ENCODE measurements around the gene SLC41A3. TPM values are rescaled to one million over a fixed set of nuclear protein-coding genes. Genes with fewer than 3 reads are reported as not detected.

SLC41A3 gene
- total RNA-seq, 4 donors from 2014 or later = 31.0 to 62.7 (median 37.5) TPM

DNA sequence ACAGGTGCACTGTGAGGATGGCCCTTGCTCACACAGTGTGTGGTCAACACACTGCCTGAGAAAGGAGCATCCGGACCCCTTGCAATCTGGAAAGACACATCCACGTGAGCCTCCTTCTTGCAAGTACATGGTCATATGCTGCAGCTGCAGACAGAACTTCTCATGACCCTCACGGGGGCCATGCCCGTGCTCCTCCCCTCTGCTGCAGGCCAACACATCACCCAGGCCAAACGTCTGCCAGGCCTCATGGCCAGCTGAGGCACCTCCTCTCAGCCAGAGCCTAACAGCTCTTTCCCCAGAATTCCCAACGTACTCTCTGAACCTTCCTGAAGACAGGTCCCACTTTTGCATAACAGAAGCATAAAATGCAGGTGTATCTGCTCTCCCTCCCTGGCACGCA lies 25.3 kb downstream of the SLC41A3 start:
- no peaks in the 10 kb centered on the region for H3K9me3 ChIP-seq
- H3K36me3 ChIP-seq = peaks cover 0 to 43% of the 10 kb centered on the region in 2 donors
- H3K4me3 ChIP-seq = no peak overlapping the region
- H3K27ac ChIP-seq = no peak overlapping the region
- TF ChIP-seq POLR2AphosphoS5 (IDR thresholded peaks at IDR 0.05) (no peak), CTCF (IDR thresholded peaks at IDR 0.05) (no peak), EP300 (IDR thresholded peaks at IDR 0.05) (no peak), POLR2A (IDR thresholded peaks at IDR 0.05) (no peak)
- H3K27me3 ChIP-seq = no peaks in the 10 kb centered on the region
- 84% methylated on average over 5 of the region's 7 CpGs; no CpG with 5 or more reads in 1 of the 2 donors for WGBS, 2 donors (ENCODE audit: low coverage in 1 of 2)
- H3K4me1 ChIP-seq = peaks cover 0 to 8% (median 0%) of the 10 kb centered on the region in 3 donors
- ATAC-seq = no peak

DNA sequence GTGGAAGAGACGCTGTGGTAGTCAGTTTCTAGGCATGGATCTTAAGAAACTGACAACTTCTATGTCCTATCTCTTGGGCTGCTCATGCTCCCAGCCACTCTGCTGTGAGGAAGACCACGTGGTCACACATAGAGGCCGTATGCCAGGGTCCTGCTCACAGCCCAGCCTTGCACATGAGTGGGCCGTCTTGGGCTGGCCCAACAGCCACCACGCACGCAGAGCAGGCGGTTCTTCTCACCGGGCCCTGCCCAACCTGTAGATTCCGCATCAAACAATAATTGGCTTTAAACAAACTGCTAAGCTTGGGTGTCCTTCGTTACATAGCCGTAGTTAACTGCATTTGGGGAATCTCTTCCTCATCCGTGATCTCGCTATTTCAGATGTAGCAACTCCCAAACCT lies 26.0 kb downstream of the SLC41A3 start:
- Histone ChIP-seq H3K4me3 (no peak overlapping the region), H3K9me3 (no peaks in the 10 kb centered on the region), H3K36me3 (peaks cover 0 to 35% of the 10 kb centered on the region in 2 donors), H3K4me1 (peaks cover 0 to 8% (median 0%) of the 10 kb centered on the region in 3 donors), H3K27me3 (no peaks in the 10 kb centered on the region), H3K27ac (no peak overlapping the region)
- no peak for TF ChIP-seq POLR2A (IDR thresholded peaks at IDR 0.05)
- no peak for TF ChIP-seq EP300 (IDR thresholded peaks at IDR 0.05)
- TF ChIP-seq POLR2AphosphoS5 (IDR thresholded peaks at IDR 0.05) = no peak
- TF ChIP-seq CTCF (IDR thresholded peaks at IDR 0.05) = no peak
- 91 to 92% methylated on average over 2 to 12 of the region's 13 CpGs for WGBS, 2 donors (ENCODE audit: low coverage in 1 of 2)
- no peak for ATAC-seq

- H3K9me3 ChIP-seq = no peaks in the 10 kb centered on the region
- no peak overlapping the region for H3K27ac ChIP-seq
- WGBS, 2 donors (ENCODE audit: low coverage in 1 of 2) = 74 to 92% methylated on average over 5 to 7 of the region's 10 CpGs
- TF ChIP-seq POLR2A (IDR thresholded peaks at IDR 0.05) = no peak
- TF ChIP-seq EP300 (IDR thresholded peaks at IDR 0.05) = no peak
- TF ChIP-seq POLR2AphosphoS5 (IDR thresholded peaks at IDR 0.05) = no peak
- no peak for TF ChIP-seq CTCF (IDR thresholded peaks at IDR 0.05)
- peaks cover 0 to 35% of the 10 kb centered on the region in 2 donors for H3K36me3 ChIP-seq
- H3K4me3 ChIP-seq = no peak overlapping the region
- peaks cover 0 to 8% (median 0%) of the 10 kb centered on the region in 3 donors for H3K4me1 ChIP-seq
- ATAC-seq = no peak
- no peaks in the 10 kb centered on the region for H3K27me3 ChIP-seq
Measured at GRCh38 chr3:126057501-126057819, 26.5 kb downstream of the SLC41A3 start.

DNA sequence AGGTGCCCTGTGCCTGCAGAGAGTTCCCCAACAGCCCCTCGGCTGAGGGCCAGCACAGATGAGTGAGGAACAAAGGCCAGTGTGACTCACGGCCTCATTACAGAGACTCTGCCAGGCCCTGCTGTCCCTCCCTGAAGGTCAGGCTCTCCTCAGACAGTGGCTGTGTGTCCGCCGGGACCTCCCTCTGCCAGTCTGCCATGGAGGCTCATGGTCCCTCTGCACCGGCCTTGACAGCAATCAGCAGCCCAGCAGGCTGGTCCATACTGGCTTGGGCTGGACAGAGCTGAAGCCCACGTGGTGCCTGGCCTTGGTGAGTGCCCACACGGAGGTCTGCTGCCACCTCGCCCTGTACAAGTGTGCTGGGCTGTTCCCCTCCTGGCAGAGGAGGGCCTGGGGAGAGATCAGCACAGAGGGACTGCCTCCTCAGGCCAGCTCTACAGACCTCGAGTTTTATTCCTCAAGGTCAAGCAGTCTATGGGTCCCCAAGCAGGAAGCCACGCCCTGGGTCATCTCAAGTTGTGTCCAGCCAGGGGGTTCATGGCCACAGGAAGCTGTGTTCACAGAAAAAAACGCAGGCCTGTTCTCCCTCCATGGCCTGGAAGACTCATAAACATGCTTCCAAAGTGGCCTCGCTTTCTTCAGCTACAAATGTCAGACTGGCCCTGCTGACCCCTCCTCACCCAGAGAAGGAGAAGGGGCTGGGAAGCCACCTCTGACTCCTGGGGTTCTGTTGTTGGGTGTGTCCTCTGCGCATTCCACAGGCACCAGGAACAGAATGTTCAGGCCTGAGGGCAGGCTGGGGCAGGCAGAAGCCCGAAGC lies 27.0 kb downstream of the SLC41A3 start:
- 71% methylated on average over 4 of the region's 14 CpGs; no CpG with 5 or more reads in 1 of the 2 donors for whole genome bisulfite sequencing, 2 donors (ENCODE audit: low coverage in 1 of 2)
- H3K4me1 ChIP-seq = peaks cover 0 to 8% (median 0%) of the 10 kb centered on the region in 3 donors
- no peak overlapping the region for H3K27ac ChIP-seq
- no peaks in the 10 kb centered on the region for H3K27me3 ChIP-seq
- no peak overlapping the region for H3K4me3 ChIP-seq
- no peaks in the 10 kb centered on the region for H3K9me3 ChIP-seq
- peak; percentile 27 for ATAC-seq
- TF ChIP-seq POLR2AphosphoS5 (IDR thresholded peaks at IDR 0.05) (no peak), POLR2A (IDR thresholded peaks at IDR 0.05) (no peak), EP300 (IDR thresholded peaks at IDR 0.05) (no peak), CTCF (IDR thresholded peaks at IDR 0.05) (no peak)
- H3K36me3 ChIP-seq = peaks cover 0 to 35% of the 10 kb centered on the region in 2 donors

DNA sequence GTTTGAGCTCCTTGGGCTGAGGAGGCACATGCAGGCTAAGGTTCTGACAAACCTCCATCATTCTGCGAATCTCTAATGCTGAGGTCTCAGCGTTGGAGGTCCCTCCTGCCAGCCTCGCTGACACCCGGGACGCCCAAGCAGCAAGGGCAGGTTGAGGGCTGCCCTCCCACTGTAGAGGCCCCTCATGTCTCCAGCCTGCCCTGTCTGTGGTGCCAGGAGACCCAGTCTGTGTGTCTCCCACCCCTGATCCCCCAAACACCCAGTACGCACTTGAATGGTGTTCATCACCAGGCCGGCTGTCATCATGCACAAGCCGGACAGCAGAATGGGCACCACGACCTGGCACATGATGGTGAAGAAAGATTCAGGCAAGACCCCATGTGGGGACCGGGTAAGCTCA lies 27.8 kb downstream of the SLC41A3 start:
- TF ChIP-seq CTCF (IDR thresholded peaks at IDR 0.05) (no peak), EP300 (IDR thresholded peaks at IDR 0.05) (no peak), POLR2AphosphoS5 (IDR thresholded peaks at IDR 0.05) (no peak), POLR2A (IDR thresholded peaks at IDR 0.05) (no peak)
- 100% methylated on average over 1 of the region's 10 CpGs; no CpG with 5 or more reads in 1 of the 2 donors for WGBS, 2 donors (ENCODE audit: low coverage in 1 of 2)
- Histone ChIP-seq H3K36me3 (peaks cover 0 to 32% of the 10 kb centered on the region in 2 donors), H3K4me3 (no peak overlapping the region), H3K4me1 (peaks cover 0 to 8% (median 0%) of the 10 kb centered on the region in 3 donors), H3K27ac (no peak overlapping the region), H3K9me3 (no peaks in the 10 kb centered on the region), H3K27me3 (no peaks in the 10 kb centered on the region)
- no peak for ATAC-seq

Measured in gastroesophageal sphincter (tissue), 4 donors.